ENCODE data around the gene INSRR. TPM values are rescaled to one million over a fixed set of nuclear protein-coding genes. Genes with fewer than 3 reads are reported as not detected.

INSRR gene
- total RNA-seq, 1 experiment from 2014 or later, result not detected

GRCh38 chr1:156874572-156875340 is 15.8 kb upstream of the INSRR start:
- no peak for DNase-seq (ENCODE audit: low read depth)

DNA sequence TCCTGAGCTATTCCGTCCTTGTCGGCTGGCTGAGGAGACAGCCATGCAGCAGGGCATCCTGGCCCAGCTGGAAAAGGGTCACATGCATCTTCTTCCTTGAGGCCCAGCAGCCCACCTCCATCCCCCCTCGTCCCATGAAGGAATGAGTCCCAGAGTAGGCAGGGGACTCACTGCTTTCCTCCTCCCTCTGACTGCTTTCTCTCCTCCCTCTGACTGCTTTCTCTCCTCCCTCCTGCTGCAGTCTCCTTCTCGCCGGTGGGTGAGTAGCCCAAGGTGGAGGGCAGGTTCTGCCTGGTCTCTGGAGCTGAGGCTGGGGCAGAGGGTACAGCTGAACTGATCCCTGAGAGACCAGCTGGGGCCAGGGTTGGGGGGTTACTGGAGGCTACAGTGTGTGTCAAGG is 15.2 kb upstream of the INSRR start:
- no peak for DNase-seq (ENCODE audit: low read depth)

GRCh38 chr1:156873659-156874058 is 14.7 kb upstream of the INSRR start:
- no peak for DNase-seq (ENCODE audit: low read depth)

GRCh38 chr1:156869455-156869854 is 10.5 kb upstream of the INSRR start:
- DNase-seq (ENCODE audit: low read depth), result no peak

- no peak for DNase-seq (ENCODE audit: low read depth)
Measured at GRCh38 chr1:156868341-156868740, 9.4 kb upstream of the INSRR start.

DNA sequence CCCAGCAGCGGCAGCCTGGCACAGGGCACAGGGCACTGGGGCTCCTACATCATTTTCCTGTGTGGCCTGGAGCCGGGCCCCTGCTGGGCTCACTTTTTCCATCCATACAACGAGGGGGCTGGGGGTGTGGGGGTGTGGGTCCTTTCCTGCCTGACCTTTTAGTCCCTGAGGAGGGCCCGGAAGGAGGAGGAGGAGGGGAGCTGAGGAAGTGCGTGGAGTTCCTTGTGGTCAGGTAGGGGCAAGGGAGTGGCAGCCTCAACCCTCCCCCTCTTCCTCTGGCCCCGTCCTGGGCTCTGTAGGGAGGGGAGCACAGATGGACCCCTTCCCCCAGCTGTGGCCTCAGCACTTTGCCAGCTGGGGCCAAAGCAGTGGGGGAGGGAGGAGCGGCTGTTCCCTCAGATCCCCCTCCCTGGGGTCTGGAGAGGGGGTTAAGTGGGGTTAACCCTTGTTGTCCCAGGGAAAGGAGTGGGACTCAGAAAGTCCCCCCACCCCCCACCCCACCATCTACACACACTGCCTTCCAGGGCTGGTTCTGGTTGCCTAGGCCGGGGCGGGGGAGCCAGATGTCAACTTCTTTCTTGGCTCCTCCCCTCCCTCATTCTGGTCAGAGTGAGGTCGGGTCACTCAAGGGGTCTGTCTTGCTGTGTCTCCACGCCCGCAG is 7.5 kb upstream of the INSRR start:
- no peak for DNase-seq (ENCODE audit: low read depth)

- DNase-seq (ENCODE audit: low read depth), result no peak
Measured at GRCh38 chr1:156865865-156866248, 6.9 kb upstream of the INSRR start.

- no peak for DNase-seq (ENCODE audit: low read depth)
Measured at GRCh38 chr1:156865258-156865657, 6.3 kb upstream of the INSRR start.

DNA sequence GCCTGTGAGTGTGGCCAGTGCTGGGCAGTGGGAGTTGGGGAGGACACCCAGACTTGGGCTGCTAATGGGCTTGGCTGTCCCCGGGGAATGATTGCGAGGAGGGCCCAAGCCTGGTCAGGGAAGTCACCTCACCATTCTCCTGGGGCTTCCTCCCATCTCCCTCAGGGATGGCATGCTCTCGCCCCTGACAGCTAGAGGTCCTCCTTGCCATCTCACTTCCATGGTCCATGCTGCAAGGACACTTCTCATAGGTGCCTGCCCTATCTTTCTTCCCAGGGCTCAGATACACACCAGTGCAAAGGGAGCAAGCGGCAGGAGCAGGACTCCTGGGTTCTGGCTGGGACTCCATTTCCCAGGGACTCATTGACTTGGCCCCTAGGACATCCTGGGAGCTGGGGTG is 5.9 kb upstream of the INSRR start:
- peak; percentile 32 for DNase-seq (ENCODE audit: low read depth)

DNA sequence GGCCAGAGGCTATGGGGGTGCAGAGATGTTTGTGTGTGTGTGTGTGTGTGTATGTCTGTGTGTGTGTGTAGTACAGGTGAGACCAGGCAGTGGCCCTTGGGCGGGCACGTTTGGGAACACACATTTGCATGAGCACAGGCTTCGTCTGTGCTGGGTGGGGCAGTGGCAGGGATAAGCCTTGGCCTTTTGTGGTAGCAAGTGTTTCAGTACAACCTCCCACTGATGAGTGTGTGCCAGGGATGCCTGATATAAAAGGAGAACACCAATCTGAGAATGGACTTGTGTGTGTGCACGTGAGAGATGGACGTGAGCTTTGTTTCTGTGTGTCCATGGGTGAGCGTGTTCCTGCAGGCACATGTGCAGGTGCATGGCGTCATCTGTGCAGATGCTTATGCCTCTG is 4.7 kb upstream of the INSRR start:
- no peak for DNase-seq (ENCODE audit: low read depth)

DNA sequence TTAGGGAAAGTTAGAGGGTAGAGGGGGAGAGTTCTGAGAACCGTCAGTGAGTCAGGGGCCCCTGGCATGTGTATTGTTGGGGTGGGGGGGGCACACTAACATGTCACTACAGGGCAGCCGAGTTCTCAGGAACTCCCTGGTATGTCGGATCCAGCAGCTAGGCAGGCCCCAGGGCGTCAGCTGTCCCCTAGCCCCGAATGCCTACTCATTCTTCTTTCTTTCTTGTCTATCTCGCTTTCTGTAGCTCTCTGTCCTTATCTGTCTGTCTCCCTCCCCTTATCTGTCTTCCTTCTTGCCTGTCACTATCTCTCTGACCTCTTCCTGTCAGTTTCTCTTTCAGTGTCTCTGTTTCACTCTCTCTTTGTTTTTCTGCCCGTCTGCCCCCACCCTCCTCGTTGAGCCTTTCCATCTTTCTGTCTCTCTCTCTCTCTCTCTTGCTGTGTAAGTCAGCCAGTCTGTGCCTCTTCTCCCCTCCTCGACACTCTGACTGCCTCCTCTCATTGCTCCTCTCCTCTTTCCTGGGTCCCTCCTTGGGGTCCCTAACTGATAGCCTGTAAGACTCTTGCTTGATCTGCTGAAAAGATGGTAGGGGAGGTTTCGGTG is 4.2 kb upstream of the INSRR start:
- DNase-seq (ENCODE audit: low read depth), result no peak

DNA sequence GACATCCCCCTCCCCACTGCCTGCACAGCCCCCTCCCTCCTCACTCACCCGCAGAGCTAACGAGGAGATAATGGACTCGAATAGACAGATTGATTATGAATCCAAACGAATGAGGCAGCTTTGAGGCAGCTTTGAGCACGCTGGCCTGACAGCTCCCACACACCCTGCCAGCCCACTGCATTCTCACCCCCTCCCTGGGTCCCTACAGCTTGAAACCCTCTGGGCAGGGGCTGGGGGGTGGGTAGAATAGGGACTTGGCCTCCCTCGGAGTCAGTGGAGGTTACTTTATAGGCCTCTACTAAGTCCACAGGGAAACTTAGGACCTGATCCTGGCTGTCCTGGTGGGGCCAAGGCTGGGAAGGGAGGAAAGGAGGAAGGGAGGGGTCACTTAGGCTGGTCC is 3.7 kb upstream of the INSRR start:
- DNase-seq (ENCODE audit: low read depth), result no peak

DNA sequence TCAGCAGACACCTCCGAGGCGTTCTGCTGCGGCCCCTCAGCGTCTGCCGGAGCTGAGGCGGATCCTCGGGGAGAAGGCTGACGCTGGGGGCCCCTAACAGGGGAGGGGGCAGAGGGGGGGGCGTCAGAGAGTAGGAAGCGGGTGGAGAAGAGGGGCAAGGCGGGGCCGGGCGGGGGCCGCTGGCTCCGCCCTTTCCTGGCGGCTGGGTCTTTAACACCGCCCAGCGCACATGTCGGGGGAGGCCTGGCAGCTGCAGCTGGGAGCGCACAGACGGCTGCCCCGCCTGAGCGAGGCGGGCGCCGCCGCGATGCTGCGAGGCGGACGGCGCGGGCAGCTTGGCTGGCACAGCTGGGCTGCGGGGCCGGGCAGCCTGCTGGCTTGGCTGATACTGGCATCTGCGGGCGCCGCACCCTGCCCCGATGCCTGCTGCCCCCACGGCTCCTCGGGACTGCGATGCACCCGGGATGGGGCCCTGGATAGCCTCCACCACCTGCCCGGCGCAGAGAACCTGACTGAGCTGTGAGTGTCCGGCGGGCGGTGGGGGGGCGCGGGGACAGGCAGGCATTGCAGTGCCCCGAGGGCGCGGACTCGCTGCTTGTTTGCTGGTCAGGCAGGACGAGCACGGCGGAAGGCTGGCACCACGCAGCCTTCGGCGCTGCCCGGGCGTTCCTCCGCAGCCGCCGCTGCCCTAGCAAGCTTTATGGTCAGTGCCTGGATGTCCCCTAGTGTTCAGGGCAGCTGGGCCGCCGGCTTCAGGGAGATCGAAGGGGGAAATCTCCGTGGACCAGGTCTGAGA is 1.9 kb upstream of the INSRR start, which contains the start of gene NTRK1:
TSS of gene NTRK1 (plus strand) at position 238 of the 796 bp plus-strand sequence. CDS start at position 308, 70 bp downstream.
- DNase-seq (ENCODE audit: low read depth), result peak; percentile 32

DNA sequence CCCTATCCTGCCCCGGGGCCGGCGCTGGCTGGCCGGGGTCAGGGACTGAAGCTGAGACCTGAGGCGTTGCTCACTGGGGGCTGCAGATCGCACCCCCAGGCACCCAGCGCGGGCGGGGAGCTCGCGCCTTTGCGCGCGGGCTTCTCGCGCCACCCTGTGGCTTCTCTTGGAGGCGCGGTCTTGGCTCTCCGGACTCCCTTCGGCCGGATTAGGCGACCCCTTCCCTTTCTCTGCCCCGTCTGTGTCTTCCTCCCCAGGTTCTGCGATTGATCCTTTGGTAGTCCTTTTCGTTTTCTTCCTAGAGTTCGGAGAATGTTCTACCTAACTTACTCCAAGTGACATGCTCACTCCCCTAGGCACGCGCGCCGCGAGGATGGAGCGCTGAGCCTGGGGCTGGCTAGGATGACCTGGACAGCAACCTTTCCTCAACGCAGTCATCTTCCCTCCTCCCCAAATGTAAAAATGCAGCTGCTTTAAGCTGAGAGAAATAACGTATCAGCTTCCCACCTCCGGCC is 1.3 kb upstream of the INSRR start:
- peak; percentile 39 for DNase-seq (ENCODE audit: low read depth)

DNA sequence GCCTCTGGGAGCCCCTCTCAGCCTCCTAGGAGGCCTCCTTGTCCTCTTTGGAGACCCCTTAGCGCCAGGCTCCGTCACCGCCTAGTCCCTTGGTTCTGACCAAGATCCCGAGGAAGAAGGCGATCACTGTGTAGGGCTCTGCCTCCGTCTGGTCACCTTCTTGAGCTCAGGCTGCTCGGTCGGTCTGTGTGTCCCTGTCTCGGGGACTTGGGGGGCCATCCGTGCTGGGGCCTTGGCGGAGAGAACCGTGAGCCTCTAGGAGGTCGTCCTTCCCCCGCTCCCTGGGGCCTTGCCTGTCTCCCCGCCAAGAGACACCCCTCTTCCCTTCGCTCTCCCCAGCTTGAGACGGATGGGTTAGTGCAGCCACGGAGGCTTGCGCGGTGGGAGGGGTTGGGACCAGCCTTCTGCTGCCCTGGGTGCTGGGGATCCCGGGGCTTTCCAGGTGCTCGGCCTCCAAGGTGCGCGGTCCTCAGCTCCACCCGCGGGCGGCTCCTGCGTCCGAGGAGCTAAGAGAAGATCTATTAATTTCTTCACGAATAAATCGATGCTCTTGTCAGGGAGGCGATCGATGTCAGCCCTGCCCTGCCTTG is 701 bp upstream of the INSRR start:
- DNase-seq (ENCODE audit: low read depth), result peak; percentile 36

- DNase-seq (ENCODE audit: low read depth), result no peak
Measured at GRCh38 chr1:156858555-156858956, 361 bp downstream of the INSRR start.

- DNase-seq (ENCODE audit: low read depth), result no peak
Measured at GRCh38 chr1:156857532-156857931, 1.4 kb downstream of the INSRR start.

DNA sequence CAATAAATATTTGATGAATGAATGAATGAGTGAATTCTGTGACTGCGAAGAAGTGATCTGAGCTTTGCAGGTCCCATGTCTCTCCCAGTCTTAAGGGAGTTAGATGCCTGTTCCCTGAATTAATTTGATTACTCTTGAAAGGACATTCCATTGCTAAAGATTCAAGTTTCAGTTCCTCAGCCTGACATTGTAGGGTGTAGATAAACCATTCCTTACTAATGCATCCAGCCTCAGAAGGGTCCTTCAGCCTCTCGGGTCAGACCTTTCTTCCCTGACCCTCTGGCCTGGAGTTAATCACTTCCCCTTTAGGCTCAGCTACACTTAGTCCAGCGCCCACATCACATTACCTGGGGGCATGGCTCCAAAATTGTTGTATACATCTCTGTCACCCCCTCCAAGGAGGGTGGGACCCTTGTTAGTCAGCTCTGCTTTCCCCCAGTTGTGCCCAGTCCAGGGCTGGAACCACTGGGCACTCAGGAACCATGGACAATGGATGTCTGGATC is 2.6 kb downstream of the INSRR start:
- no peak for DNase-seq (ENCODE audit: low read depth)

- no peak for DNase-seq (ENCODE audit: low read depth)
Measured at GRCh38 chr1:156854634-156855033, 4.3 kb downstream of the INSRR start.

GRCh38 chr1:156853761-156854160 is 5.2 kb downstream of the INSRR start:
- DNase-seq (ENCODE audit: low read depth), result no peak

DNA sequence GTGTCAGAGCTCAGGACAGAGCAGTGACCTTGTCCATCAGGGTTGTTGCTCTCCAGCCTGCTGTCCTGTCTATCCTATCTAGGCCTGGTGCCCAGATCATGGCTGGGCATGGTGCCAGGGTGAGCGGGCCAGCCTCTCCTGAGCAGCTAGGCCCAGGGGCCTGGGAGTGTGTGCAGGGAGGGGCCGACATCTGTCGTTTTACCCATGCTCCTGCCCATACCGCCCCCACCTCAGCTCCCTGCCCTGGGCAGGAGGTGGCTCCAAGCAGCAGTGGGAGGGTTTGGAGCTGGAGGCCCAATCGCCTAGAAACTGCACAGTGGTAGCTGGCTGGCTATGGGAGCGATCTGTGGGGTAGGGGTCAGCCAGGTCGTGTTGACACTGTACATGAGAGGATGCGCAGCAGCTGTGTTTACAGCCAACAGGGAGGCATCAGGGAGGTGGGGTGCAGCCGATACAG is 6.5 kb downstream of the INSRR start:
- peak; percentile 51 for DNase-seq (ENCODE audit: low read depth)

All from M059J (cell line).